ENCODE data around the gene POLN. TPM values are rescaled to one million over a fixed set of nuclear protein-coding genes. Genes with fewer than 3 reads are reported as not detected.

The POLN gene
- total RNA-seq, 2 donors from 2014 or later, result 1.6 to 2.8 TPM

DNA sequence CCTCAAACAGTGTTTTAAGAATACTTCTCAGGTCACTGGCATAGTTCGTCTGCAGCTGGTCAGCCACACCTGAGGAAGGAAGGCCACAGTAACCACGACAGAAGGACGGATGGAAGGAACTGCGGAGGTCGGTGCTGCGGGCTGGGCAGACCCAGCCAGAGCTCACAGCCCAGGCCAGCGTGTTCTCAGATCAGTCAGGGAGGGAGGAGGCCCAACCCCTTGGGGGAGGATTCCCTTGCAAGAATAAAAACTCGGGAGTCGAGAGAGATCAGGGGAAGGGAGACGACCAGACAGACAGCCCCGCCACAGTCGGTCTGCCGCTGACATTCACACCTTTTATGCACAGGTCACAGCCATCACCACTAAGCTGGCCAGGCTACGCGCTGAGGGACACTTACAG is 31.3 kb upstream of the POLN start:
- Histone ChIP-seq H3K36me3 (no peaks in the 10 kb centered on the region), H3K9me3 (no peaks in the 10 kb centered on the region), H3K27ac (no peak overlapping the region), H3K4me1 (no peaks in the 10 kb centered on the region), H3K4me3 (no peak overlapping the region), H3K9ac (ENCODE audit: low read depth in 2 of 2, low read length in 2 of 2) (no peak overlapping the region), H3K27me3 (no peaks in the 10 kb centered on the region)
- intact Hi-C loops (cut with DNase I), result no loop called here
- DNase-seq, result no peak
- TF ChIP-seq, protein P1, sequence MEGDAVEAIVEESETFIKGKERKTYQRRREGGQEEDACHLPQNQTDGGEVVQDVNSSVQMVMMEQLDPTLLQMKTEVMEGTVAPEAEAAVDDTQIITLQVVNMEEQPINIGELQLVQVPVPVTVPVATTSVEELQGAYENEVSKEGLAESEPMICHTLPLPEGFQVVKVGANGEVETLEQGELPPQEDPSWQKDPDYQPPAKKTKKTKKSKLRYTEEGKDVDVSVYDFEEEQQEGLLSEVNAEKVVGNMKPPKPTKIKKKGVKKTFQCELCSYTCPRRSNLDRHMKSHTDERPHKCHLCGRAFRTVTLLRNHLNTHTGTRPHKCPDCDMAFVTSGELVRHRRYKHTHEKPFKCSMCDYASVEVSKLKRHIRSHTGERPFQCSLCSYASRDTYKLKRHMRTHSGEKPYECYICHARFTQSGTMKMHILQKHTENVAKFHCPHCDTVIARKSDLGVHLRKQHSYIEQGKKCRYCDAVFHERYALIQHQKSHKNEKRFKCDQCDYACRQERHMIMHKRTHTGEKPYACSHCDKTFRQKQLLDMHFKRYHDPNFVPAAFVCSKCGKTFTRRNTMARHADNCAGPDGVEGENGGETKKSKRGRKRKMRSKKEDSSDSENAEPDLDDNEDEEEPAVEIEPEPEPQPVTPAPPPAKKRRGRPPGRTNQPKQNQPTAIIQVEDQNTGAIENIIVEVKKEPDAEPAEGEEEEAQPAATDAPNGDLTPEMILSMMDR (IDR thresholded peaks at IDR 0.05), result no peak

DNA sequence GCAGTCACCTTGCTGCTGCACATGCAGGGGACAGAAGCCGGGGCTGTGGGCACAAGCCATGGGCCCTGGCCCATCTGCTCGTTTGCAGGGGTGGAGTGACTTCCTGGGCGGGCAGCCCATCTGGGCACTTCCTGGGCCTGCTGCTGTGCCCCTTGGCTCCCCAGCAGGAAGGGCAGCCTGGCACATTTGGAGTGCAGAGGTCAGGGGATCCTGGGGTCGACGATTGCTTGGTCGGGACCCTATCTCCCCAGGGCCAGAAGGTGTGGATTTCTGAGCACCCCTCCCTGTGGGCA is 30.9 kb upstream of the POLN start:
- TF ChIP-seq, protein P1 (IDR thresholded peaks at IDR 0.05), result no peak
- intact Hi-C loops (cut with DNase I), result no loop called here
- DNase-seq, result no peak

DNA sequence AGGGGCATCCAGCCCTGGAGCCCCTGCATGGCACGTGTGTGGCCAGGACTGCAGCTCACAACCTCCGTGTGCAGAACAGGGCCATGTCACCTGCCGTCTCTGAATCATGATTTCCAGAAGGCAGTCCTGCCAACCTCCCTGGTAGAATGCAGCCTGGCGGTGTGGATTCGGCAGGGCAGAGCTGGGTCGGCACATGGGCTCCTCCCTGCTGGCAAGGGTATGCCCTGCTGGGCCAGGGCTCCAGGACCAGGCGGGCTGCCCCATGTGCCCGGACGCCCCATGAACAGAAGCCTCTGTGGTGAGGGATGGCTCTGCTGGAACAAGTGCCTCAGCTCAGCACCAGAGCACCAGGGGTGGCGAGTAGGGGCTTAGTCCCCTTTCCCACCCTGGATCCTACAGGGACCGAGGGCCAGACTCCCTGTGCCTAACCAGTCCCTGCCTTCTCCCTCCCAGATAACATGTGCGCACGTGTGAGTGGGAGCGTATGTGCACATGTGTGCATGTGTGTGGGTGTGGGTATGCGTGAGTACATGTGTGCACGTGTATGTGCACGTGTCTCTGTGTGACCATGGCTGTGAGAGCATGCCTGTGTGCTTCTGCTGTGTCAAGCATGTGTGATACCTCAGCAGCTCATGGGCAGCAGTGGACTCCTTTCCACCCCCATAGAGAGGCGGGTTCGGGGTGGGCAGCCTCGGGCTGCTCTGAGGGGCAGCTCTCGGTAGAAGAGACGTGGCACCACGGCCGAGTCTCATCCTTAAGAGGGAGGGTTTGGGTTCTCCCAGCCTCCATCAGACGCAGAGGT is 30.3 kb upstream of the POLN start:
- no peaks in the 10 kb centered on the region for H3K36me3 ChIP-seq
- no peak overlapping the region for H3K4me3 ChIP-seq
- H3K9ac ChIP-seq (ENCODE audit: low read depth in 2 of 2, low read length in 2 of 2), result no peak overlapping the region
- TF ChIP-seq, protein P1 (IDR thresholded peaks at IDR 0.05), result no peak
- no peak for DNase-seq
- H3K4me1 ChIP-seq, result no peaks in the 10 kb centered on the region
- no peaks in the 10 kb centered on the region for H3K27me3 ChIP-seq
- no peaks in the 10 kb centered on the region for H3K9me3 ChIP-seq
- intact Hi-C loops (cut with DNase I), result no loop called here
- no peak overlapping the region for H3K27ac ChIP-seq

More for the DNA sequence above, 30.9 kb upstream of the POLN start:
- Histone ChIP-seq H3K27me3 (no peaks in the 10 kb centered on the region), H3K27ac (no peak overlapping the region), H3K9ac (ENCODE audit: low read depth in 2 of 2, low read length in 2 of 2) (no peak overlapping the region), H3K4me1 (no peaks in the 10 kb centered on the region), H3K4me3 (no peak overlapping the region), H3K36me3 (no peaks in the 10 kb centered on the region), H3K9me3 (no peaks in the 10 kb centered on the region)

DNA sequence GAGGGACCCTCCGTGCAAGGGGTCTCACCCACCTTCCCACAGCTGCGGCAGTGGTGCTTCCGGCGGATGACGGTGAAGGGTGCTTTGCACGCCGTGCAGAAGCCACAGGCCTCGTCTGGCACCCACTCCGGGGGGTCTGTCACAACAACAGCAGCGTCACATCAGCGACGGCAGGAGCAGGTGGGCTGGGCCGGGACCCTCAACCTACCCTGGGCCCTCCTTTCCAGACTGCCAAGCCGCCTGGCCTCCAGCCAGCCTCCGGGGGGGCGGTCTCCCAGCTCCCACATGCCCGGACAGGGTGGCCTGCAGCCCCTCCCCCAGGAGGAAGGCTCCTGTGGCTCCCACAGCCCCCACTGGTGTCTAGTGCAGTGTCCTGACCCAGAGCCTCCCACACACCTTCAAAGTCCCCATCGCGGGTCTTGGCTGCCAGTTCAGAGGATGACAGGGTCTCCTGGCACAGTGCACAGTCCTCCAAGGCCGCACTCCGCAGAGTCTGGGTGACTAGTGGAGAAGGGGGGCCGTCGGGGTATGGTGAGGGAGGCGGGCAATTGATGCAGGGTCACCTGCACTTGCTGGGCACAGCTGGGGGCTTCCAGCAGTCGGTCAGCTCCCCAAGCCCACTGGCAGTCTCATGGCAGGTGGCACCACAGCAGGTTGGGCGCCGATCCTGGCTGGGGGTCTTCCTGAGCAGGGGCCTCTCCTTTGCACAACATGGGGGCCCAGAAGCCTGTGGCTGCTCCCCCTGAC is 29.5 kb upstream of the POLN start:
- H3K4me3 ChIP-seq, result no peak overlapping the region
- DNase-seq, result no peak
- H3K36me3 ChIP-seq, result no peaks in the 10 kb centered on the region
- TF ChIP-seq, protein P1 (IDR thresholded peaks at IDR 0.05), result no peak
- no peaks in the 10 kb centered on the region for H3K4me1 ChIP-seq
- intact Hi-C loops (cut with DNase I), result no loop called here
- H3K9me3 ChIP-seq, result no peaks in the 10 kb centered on the region
- no peak overlapping the region for H3K27ac ChIP-seq
- no peaks in the 10 kb centered on the region for H3K27me3 ChIP-seq
- H3K9ac ChIP-seq (ENCODE audit: low read depth in 2 of 2, low read length in 2 of 2), result no peak overlapping the region

DNA sequence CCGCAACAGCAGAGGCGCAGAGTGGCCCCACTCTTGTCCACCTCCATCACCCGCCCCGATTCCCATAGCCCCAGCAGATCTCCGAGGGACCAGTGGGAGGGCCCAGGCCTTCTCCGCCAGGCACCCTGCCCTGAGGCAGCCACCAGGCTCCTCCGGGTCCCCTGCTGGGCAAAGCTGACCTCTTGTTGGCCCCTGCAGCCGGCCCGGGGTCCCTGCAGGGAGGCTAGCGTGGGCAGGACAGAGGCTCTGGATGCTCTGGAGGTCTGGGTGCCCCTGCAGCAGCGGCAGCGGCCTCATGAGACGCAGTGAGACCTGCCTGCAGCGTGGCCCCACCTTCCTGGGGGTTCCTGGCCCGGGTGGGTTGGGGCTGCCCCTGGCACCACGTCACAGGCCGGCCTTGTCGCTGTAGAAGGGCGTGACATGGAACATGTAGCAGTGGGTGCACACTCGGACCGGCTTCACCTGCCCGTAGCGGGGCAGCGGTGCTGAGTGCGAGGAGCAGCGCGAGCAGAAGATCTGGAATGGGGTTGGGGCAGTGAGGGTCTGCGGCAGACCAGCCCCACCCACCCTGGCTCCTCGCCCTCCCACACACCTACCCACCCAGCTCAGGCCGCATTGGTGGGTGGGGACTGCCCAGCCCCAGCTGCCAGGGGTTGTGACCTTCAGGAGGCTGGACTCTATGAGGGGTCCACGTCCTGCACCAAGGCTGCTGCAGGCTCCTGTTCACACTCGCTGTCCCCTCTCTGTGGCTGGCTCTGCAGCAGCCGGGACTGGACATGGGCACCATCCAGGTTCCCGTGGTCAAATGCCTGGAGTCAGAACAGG is 28.6 kb upstream of the POLN start:
- H3K27me3 ChIP-seq, result no peaks in the 10 kb centered on the region
- intact Hi-C loops (cut with DNase I), result no loop called here
- DNase-seq, result no peak
- TF ChIP-seq, protein P1 (IDR thresholded peaks at IDR 0.05), result no peak
- no peak overlapping the region for H3K4me3 ChIP-seq
- no peaks in the 10 kb centered on the region for H3K4me1 ChIP-seq
- no peaks in the 10 kb centered on the region for H3K9me3 ChIP-seq
- no peak overlapping the region for H3K27ac ChIP-seq
- H3K36me3 ChIP-seq, result no peaks in the 10 kb centered on the region
- H3K9ac ChIP-seq (ENCODE audit: low read depth in 2 of 2, low read length in 2 of 2), result no peak overlapping the region
